Gastrocnemius medialis (tissue), 4 donors: ENCODE results near the gene MIB2.

Experiments used
- CTCF ChIP-seq, 5 experiments: fragments of 450-650 bp in 3 of 5; fragments of 200-600 bp in 2 of 5; sonication (generic) in 2 of 5; IDR thresholded peaks in 4 of 5; conservative IDR thresholded peaks in 1 of 5; 1 replicate in 4 of 5; 2 replicates in 1 of 5; pipeline ENCODE4 v1.5.1; 2016 to 2019; ENCODE audit warnings: antibody characterized with exemption in 5 of 5, mild to moderate bottlenecking in 3 of 5, moderate library complexity in 3 of 5
- POLR2A ChIP-seq, 2 donors: fragments of 450-650 bp; IDR thresholded peaks; one replicate each; pipeline ENCODE4 v1.6.1; 2017; ENCODE audit warnings: antibody characterized with exemption in 2 of 2, mild to moderate bottlenecking in 2 of 2, moderate library complexity in 2 of 2

GRCh38 chr1:1677718-1678580 is 62.6 kb downstream of the MIB2 start:
- TF ChIP-seq POLR2A (IDR thresholded peaks at IDR 0.05) (no peak), CTCF (IDR thresholded peaks at IDR 0.05 in 4 of 5, conservative IDR thresholded peaks at IDR 0.05 in 1 of 5) (no peak)
